ENCODE measurements around the gene HEBP2. TPM values are rescaled to one million over a fixed set of nuclear protein-coding genes. Genes with fewer than 3 reads are reported as not detected.

HEBP2 gene
- total RNA-seq, 1 experiment from 2014 or later, result 73.1 TPM

DNA sequence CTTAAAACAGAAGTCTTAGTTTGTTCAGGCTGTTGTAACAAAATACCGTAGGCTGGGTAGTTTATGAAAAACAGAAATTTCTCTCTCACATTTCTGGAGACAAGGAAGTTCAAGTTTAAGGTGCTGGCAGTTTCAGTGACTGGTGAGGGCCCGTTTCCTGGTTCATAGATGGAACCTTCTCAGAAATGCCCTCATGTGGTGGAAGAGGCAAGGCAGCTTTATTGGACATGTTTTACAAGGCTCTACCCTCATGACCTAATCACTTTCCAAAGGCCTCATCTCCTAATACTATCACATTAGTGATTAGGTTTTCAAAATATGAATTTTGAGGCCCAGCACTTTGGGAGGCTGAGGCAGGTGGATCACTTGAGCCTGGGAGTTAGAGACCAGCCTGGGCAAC, 2.4 kb downstream of the HEBP2 start:
- CTCF ChIA-PET, result interaction anchor here (0.6 kb wide), 1 partner anchor 88 kb away, joined by 3 read pairs; no protein-coding TSS in a partner anchor
- H3K27ac Mint-ChIP-seq (ENCODE audit: unreplicated experiment), result no peak overlapping the region
- Histone ChIP-seq H3K4me1 (peaks cover 11% of the 10 kb centered on the region; the same call in 1 of the 2 replicates), H3K4me3 (ENCODE audit: low read depth, low read length) (no peak overlapping the region), H3K9me3 (no peaks in the 10 kb centered on the region), H3K36me3 (ENCODE audit: control insufficient read depth, insufficient read depth, low read length) (peaks cover 11% of the 10 kb centered on the region), H3K27me3 (replicated peaks; ENCODE audit: control insufficient read depth, insufficient read depth, low read length) (no peaks in the 10 kb centered on the region)
- no peaks in the 10 kb centered on the region for H3K9me3 Mint-ChIP-seq (ENCODE audit: unreplicated experiment)
- DNase-seq, result no peak
- H3K4me1 Mint-ChIP-seq (ENCODE audit: low read depth, unreplicated experiment), result peaks cover 12% of the 10 kb centered on the region
- H3K4me3 Mint-ChIP-seq (ENCODE audit: unreplicated experiment), result peak overlapping the region; percentile 43
- no peaks in the 10 kb centered on the region for H3K27me3 Mint-ChIP-seq (ENCODE audit: insufficient read depth, unreplicated experiment)
- peaks cover 48% of the 10 kb centered on the region for H3K36me3 Mint-ChIP-seq (ENCODE audit: insufficient read depth, unreplicated experiment)
- POLR2A ChIA-PET, result no interaction called here
- TF ChIP-seq CTCF (IDR thresholded peaks at IDR 0.05; ENCODE audit: insufficient read depth in 1 of 2, low read depth in 1 of 2, low read length in 1 of 2, severe bottlenecking in 1 of 2, unreplicated experiment in 1 of 2), result no peak
- intact Hi-C loops (cut with micrococcal nuclease; ENCODE audit: unreplicated experiment), result no loop called here
- no TSS peak for BruUV-seq (replicated peaks)

GRCh38 chr6:138410048-138410735, 6.2 kb downstream of the HEBP2 start:
- no peaks in the 10 kb centered on the region for H3K27me3 ChIP-seq (replicated peaks; ENCODE audit: control insufficient read depth, insufficient read depth, low read length)
- peaks cover 14% of the 10 kb centered on the region for H3K4me1 Mint-ChIP-seq (ENCODE audit: low read depth, unreplicated experiment)
- no peak overlapping the region for H3K4me3 Mint-ChIP-seq (ENCODE audit: unreplicated experiment)
- BruUV-seq (replicated peaks), result no TSS peak
- no peaks in the 10 kb centered on the region for H3K9me3 ChIP-seq
- peaks cover 11% of the 10 kb centered on the region for H3K36me3 ChIP-seq (ENCODE audit: control insufficient read depth, insufficient read depth, low read length)
- CTCF ChIA-PET, result no interaction called here
- POLR2A ChIA-PET, result interaction anchor here (0.6 to 1.1 kb wide), 3 partner anchors 12 to 406 kb away, joined by 3 to 6 read pairs (median 4); no protein-coding TSS in a partner anchor
- no peaks in the 10 kb centered on the region for H3K9me3 Mint-ChIP-seq (ENCODE audit: unreplicated experiment)
- H3K27me3 Mint-ChIP-seq (ENCODE audit: insufficient read depth, unreplicated experiment), result no peaks in the 10 kb centered on the region
- no peak overlapping the region for H3K27ac Mint-ChIP-seq (ENCODE audit: unreplicated experiment)
- intact Hi-C loops (cut with micrococcal nuclease; ENCODE audit: unreplicated experiment), result no loop called here
- peaks cover 65% of the 10 kb centered on the region for H3K36me3 Mint-ChIP-seq (ENCODE audit: insufficient read depth, unreplicated experiment)
- no peak overlapping the region for H3K4me3 ChIP-seq (ENCODE audit: low read depth, low read length)
- H3K4me1 ChIP-seq, result peaks cover 6% of the 10 kb centered on the region; the same call in 1 of the 2 replicates
- no peak for TF ChIP-seq CTCF (IDR thresholded peaks at IDR 0.05; ENCODE audit: insufficient read depth in 1 of 2, low read depth in 1 of 2, low read length in 1 of 2, severe bottlenecking in 1 of 2, unreplicated experiment in 1 of 2)
- DNase-seq, result no peak

- no peak overlapping the region for H3K27ac Mint-ChIP-seq (ENCODE audit: unreplicated experiment)
These were observed 7.2 kb downstream of the HEBP2 start for GRCh38 chr6:138410972-138411880.

More at GRCh38 chr6:138410972-138411880, 7.2 kb downstream of the HEBP2 start:
- Mint-ChIP-seq H3K4me3 (ENCODE audit: unreplicated experiment) (no peak overlapping the region), H3K27me3 (ENCODE audit: insufficient read depth, unreplicated experiment) (no peaks in the 10 kb centered on the region), H3K9me3 (ENCODE audit: unreplicated experiment) (no peaks in the 10 kb centered on the region), H3K4me1 (ENCODE audit: low read depth, unreplicated experiment) (peaks cover 14% of the 10 kb centered on the region), H3K36me3 (ENCODE audit: insufficient read depth, unreplicated experiment) (peaks cover 58% of the 10 kb centered on the region)
- Histone ChIP-seq H3K4me1 (no peaks in the 10 kb centered on the region), H3K36me3 (ENCODE audit: control insufficient read depth, insufficient read depth, low read length) (peaks cover 11% of the 10 kb centered on the region), H3K9me3 (no peaks in the 10 kb centered on the region), H3K4me3 (ENCODE audit: low read depth, low read length) (no peak overlapping the region), H3K27me3 (replicated peaks; ENCODE audit: control insufficient read depth, insufficient read depth, low read length) (no peaks in the 10 kb centered on the region)
- BruUV-seq (replicated peaks), result no TSS peak
- intact Hi-C loops (cut with micrococcal nuclease; ENCODE audit: unreplicated experiment), result no loop called here
- ChIA-PET POLR2A (interaction anchor here (0.6 kb wide), 1 partner anchor 55 kb away, joined by 4 read pairs; no protein-coding TSS in a partner anchor), CTCF (no interaction called here)
- no peak for DNase-seq
- no peak for TF ChIP-seq CTCF (IDR thresholded peaks at IDR 0.05; ENCODE audit: insufficient read depth in 1 of 2, low read depth in 1 of 2, low read length in 1 of 2, severe bottlenecking in 1 of 2, unreplicated experiment in 1 of 2)

Measured in Caco-2 (cell line).